ENCODE data around the gene GAS6. TPM values are rescaled to one million over a fixed set of nuclear protein-coding genes. Genes with fewer than 3 reads are reported as not detected.
"Not testable (repeated sequence)": the region's sequence is repeated elsewhere in the genome, so short reads cannot be mapped to it uniquely, and the experiment has no call there.

GAS6 gene
- total RNA-seq, 1 donor from 2014 or later = 21.8 TPM

DNA sequence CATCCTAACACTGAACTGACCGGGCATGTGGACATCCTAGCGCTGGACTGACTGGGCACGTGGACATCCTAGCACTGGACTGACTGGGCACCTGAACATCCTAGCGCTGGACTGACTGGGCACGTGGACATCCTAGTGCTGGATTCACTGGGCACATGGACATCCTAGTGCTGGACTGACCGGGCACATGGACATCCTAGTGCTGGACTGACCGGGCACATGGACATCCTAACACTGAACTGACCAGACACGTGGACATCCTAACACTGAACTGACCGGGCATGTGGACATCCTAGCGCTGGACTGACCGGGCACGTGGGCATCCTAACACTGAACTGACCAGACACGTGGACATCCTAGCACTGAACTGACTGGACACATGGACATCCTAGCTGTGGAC lies 73.9 kb downstream of the GAS6 start:
- not testable (repeated sequence) for DNase-seq

DNA sequence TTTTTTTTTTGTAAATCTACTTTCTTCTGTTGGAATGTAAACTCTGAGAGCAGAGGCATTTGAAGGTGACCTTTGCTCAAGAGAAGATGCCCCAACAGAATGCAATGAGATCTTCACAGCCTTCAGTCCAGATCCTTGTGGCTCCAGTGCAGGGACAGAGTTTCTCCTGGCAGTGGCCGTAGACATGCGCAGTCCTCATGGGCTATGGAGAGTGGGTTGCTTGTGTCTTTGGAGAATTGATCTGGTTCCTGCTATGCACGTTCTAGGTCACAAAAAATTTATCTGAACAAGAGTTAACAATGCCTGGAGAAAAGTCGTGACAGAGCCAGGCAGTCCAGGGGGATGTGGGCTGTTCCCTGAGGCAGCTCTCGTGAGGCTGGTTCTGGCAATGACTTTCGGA lies 74.7 kb downstream of the GAS6 start:
- no peak for DNase-seq

DNA sequence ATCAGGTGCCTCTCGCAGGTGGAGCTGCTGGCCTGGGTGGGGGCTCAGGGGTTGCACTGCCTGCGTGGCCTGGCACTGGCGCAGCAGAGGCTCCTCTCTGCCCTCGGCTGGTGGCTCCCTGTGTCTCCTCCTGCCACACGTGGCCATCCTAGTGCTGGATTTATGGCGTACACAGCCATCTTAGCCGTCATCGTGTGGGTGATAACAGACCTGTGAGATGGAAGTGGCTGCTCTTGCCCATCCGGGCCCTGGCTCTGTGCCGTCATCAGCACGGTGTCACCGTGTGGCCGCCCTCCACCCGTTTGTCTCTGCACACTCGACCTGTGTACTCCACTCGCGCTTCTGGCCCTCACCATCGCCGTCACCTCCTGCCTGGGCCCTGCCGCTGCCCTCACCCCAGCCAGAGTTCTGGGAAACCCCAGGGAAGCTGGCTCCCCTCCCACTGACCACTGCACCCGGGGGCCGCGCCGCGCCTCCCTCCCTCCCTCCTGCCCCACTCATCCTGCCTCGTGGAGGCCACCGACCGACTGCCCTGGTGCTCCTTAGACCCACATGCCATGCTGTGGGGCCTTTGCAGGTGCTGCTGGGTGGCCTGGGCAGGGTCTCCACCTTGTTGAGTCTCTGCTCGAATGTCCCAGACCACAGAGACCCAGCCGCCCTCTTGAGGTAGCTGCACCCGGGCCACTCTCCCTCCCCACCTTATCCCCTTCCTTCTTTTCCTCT lies 75.3 kb downstream of the GAS6 start:
- DNase-seq = no peak

DNA sequence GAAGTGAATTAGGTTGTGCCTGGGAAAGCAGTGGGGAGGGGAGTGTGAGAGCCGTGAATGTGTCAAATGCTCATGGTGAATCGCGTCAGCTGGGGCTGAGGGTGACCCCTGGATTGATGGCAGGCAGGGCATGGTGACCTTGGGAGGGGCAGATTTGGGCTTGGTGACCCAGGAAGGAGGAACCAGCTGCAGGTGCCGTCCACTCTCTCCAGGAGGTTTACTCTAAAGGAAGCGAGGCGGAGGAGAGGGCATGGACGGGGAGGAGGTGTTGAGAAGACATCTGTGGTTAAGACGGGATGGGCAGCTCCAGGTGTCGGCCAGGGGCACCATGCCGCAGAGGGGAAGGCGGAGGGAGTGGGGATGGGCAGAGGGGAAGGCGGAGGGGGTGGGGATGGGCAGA lies 76.2 kb downstream of the GAS6 start:
- no peak for DNase-seq

DNA sequence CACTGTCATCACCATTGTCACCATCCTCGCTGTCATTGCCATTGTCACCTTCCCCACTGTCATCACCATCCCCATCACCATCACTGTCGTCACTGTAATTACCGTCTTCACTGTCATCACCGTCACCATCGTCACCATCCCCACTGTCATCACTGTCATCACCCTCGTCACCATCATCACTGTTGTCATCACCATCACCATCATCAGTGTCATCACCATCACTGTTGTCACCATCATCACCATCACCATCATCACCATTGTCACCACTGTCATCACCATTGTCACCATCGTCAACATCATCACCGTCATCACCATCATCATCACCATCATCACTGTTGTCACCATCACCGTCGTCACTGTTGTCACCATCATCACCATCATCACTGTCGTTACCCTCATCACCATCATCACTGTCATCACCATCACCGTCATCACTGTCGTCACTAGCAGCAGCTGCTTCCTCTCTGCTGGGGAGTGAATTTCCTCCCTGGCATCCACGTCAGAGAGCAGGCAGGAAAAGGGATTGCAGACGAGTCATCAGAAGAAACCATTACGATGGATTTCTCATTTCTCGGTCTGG lies 77.5 kb downstream of the GAS6 start:
- DNase-seq = no peak

DNA sequence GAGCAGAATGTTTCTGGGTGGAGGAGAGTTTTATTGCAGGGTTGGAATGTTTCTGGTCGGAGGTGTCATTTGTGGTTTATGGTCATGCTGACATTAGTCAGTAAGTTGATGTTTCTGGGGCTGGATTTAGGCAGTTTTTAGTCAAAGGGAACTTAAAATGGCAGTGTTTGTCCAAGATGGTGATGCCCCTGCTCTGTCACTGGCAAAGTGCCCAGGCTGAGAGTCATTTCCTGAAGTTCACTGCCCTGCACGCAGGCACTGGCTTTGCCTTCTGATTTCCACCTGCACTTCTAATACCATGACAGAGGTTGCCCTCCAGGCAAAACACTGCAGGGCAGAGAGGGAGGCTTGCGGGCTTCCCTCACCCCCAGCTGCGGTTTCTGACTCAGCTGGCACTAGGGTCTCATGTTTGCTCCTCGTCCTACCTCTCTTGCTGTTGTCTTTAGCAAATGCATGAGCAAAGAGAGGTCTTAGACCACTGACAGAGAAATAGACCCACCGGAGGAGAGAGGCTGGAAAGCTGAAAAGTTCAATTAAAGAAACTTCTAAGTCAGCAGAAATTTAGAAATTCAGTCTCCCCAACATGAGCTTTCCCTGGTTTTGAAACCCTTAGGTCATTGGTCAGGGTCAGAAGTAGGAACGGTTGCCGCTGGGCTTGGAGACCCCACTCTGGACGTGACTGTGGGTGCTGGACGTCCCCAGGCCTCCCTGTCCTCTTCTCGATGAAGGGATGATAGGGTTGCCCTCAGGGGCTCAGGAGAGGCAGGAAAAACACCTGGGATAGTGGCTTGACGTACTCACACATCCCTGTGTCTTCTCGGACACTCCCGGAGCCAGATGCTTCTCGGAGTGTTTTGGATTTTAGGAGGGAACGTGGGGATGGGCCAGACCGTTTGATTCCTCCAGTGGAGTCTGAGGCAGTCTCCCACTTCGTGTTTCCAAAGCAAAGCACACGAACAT lies 78.5 kb downstream of the GAS6 start:
- DNase-seq = no peak

DNA sequence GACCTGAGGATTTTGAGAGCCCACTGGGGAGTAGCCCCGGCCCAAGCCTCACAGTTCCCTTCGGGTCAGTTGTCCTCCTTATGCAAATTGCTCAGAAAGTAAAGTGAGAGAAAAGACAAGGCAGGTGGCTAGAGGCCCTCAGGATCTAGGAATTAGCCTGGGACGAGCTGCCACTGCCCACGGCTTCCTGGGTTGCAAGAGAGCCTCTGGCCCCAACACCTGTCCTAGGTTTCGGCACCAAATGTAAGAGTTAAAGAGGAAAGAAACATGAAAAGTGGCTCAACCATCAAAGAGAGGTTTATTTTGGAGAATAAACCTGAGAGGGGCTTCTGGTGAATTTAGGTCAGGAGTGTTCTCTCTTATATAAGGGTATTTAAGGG lies 79.2 kb downstream of the GAS6 start:
- DNase-seq = no peak

DNA sequence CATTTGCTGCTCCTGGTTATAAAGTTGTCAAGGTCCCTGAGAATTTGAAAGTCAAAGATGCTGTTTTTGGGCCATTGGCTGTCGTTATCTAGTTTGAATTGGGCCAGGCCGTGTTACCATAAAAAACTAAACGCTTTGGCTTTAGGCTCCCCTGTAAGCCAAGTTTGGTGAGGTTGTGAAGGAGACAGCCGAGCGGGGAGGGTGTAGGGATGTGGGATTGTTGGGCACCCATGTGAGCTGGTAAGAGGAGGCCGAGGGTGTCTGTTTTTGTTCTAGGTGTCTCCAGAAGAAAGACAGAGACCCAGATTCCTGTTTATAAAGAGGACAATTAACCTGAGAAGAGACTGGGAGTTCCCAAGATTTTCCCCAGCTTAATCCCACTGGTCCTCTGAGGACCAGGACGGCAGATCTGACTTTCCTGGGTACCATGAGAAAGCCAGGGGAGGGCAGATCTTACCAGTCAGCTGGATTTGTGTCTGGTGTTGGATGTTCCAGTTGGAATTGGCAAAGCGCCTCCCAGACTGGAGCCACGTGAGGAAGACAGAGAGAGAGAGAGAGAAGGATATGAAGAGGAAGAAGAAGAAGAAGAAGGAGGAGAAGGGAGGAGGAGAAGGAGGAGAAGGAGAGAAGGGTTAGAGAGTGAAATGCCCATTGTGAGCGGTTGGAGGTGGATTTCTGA lies 79.8 kb downstream of the GAS6 start:
- DNase-seq = no peak

DNA sequence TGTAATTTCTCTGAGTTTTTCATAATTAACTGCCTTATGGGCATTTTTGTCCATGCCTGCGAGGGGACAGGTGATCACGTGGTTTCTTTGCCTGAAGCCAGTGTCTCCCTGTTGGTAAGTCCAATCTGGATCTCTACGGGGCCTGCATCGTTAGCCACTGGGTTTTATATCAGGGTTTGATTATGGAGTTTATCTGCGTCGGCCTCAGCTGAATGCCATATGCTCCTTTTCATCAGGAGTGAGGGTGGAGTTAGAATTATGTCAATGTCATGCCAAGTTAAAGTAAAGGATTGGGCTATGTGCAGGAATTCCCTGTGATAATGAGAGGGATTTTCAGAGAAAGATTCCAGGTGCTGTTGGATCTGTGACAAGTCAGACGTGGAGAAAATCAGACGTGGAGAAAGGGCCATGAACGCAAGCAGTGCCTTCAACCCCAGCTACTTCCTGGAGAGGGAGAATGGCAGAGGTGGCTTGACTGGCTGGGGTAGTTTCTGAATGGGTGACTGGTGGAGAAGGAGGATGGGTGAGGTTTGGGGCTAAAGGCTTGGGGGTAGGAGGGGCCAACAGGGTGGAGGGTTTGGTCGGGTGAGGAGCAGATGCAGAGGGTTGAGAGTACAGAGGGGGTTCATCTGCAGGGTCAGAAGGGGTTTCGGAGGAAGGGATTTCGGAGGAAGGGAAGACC lies 80.5 kb downstream of the GAS6 start:
- no peak for DNase-seq

DNA sequence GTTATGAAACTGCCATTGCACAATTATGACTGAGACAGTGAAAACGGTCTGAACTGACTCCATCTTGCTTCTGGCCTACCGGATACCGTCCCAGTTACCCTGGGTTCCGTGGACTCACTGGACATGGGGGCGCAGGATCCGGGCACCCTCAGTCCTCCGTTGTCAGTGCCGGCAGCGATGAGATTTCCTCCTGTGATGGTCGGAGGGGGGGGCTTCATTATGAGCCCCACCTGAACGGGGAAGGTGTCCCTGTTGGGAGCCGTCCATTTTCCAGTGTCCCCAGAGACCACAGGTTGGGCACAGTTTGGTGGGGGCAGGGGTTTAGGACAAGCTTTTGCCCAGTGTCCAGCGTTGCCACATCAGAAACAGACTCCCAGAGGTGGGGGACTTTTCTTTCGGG lies 81.4 kb downstream of the GAS6 start:
- no peak for DNase-seq

DNA sequence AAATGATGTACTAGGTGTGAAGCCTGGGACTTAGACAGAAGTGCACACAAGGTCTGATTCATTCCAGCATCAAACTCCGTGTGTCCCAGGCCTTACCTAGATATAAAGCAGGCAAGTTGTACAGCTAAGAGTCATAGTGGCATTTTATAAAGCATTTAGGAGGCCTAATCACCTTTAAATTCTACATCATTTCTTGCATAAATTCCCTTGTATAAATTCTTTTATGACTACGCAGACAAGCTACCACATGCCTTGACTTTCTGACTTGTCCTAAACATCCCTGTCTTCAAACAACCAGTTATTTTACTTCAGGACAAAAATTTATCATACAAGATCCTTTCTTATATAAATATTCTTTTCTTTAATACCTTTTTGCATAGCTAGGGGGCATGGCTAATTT lies 82.3 kb downstream of the GAS6 start:
- DNase-seq = no peak

DNA sequence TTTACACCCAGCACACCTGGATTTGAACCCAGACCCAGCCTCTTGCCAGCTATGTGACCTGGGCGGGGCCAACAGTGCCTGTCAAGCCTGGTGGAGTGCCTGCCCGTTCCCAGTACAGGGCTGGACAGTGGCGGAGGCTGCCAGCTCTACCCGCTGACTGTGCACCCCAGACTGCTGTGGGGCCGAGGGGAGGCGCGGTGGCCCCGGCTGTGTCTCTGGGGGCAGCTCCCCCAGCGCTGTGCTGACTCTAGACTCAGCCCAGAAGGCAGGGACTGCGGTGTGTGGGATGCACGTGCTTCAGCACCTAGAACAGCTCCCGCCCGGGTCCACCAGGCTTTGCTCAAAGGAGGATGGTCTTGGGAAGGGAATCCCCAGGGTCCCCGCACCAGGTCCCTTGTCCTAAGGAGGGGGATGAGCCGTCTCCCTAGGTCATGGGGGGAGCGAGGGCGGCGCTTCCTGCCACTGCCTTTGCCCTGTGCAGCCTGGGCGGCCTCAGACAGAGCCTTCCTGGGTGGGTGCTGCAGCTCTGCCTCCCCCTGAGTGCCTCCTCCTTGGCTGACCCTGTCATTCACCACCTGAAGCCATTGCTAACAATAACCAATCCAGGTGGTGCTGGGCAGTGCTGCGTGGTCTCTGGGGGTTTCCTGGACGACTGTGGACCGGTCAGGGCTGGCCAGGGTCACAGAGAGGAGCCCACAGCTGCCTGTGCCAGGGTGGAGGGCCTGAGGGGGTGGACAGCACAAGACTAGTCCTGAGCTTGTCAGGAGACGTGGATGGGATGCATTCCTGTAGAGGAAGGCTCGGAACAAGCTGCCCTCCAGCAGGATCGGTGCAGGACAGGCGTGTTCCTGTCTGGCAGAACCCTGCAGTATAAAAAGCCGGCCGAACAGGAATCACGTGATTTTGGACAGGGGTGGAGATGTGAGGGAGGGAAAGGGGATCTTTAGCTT lies 86.3 kb downstream of the GAS6 start:
- DNase-seq = no peak

DNA sequence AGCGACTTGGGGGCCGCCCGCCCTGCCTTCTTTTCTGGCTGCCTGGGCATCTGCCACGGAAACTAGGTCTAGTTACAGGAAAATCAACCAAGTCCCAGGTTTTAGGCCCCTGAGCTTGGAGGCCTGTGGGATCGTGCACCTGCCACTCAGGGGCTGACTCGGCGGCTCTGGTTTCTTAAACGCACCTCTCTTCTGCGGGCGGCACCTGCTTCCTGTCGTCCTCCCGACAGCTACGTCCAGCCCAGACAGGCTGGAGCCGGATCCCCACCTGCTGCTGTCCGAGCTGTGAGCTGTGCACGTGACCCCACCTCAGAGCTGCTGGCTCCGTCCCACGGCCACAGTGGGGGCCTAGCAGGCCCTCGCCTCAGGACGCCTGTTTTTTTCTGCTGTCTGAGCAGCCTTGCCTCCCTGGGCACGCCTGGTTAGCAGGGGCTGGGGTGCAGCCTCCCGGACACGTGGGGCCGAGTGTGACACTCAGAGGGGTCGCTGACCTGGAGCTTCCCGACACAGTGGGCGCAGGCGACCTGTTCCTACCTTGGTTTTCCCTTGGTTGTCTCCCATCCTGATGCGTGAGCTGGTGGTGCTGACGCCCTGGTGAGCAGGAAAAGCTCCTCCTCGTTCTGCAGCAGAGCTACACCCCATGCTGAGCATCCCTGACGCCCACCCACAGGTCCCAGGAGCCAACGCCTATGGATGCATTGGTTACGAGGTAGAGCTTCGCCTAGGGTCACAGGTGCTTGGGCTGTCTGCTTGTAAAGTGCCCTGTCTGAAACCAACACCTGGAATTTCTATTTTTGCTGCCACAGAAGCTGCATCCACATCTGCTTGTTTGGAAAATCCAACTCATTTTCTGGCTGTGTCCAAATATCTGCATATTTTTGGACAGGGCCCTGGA lies 87.4 kb downstream of the GAS6 start:
- no peak for DNase-seq

DNA sequence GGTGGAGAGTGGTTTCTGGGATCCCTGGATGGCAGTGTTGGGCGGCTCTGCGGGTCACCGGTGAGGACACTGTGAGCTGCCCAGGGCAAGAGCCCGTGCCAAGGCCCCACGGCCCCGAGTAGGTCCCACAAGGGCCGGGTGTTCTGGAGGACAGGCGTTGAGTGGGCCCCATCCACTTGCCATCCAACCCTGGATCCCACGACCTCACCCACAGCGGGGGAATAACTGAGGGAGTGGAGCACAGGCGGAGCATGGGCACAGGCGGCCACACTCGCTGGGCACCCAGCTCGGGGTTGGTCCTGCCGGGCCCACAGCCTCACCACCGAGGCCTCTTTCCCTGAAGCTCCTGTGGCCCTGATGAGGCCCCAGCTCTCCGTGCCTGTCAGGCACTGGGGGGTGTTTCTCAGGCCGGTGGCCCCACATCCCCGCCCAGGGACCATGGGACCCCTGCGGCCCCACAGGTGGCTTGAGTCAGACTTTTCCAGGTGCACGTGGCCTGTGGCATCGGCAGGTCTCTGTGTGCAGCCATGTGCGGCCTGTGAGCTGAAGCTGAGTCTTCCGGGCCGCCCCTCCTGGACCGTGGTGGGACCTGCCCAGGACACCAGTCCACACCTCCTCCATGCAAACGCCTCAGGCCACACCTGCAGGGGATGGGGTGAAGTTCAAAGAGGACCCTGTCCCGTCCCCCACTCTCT lies 88.3 kb downstream of the GAS6 start:
- DNase-seq = no peak

DNA sequence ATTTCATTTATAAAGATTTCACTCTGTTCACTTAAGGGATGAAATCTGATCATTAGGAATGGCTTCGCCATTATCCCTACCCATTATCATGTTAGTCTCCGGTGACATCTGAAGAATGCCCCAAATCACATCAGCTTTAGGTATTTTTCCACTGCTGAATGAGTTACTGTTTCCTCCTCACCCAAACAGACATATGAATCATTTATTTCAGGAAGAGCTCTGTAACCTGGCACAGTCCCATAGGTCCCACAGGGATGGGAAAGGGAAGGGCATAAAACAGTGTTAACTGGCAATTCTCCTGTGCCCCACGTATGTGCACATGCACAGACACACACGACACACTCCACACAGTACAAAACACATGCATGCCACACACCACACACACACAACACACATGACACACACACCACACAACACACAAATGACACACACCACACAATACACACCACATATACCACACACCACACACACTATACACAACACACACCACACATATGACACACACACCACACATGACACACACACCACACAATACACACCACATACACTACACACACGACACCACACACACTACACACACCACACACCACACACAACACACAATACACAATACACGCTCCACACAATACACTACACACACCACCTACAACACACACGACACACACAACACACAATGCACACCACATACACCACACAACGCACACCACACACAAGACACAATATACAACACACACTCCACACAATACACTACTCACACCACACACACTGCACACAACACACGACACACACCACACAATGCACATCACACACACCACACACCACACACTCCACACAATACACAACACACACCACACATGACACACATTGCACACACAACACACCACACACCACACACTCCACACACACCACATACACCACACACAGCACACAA lies 89.4 kb downstream of the GAS6 start:
- DNase-seq = no peak

DNA sequence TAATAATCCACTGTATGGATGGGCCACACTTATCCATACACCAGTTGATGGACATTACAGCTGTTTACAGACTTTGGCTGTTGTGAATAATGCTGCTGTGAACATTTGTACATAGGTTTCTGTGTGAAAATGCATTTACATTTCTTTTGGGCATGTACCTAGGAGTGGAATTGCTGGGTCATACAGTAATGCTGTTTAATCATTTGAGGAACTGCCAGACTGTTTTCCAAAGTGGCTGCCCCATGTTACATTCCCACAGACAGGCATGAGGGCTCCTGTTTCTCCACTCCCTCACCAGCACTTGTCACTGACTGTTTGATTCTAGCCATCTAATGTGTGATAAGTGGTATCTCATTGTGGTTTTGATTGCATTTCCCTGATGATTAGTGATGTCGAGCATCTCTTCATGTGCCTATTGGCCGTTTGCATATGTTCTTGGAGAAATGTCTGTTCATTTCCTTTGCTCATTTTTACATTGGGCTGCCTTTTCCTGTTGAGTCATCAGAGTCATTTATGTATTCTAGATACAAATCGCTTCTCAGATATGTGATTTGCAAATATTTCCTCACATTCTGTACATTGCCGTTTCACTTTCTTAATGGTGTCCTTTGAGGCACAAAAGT lies 92.1 kb downstream of the GAS6 start:
- no peak for DNase-seq

DNA sequence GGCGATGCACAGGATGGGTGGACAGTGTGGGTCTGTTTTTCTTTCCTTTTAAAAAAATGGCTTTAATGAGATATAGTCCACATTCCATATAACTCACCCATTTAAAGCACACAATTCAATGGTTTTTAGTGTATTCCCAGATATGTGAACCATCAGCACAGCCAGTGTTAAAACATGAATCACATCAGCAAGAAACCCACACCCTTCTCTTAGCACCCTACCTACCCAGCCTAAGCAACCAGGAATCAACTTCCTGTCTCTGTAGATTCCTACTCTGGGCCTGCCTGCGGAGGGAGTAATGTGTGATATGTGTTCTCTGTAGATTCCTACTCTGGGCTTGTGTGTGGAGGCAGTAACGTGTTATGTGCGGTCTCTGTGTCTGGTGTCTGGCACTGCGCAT lies 92.9 kb downstream of the GAS6 start:
- no peak for DNase-seq
